SW 1271 (cell line): ENCODE data around the gene BMERB1.
"Not testable (repeated sequence)": the region's sequence is repeated elsewhere in the genome, so short reads cannot be mapped to it uniquely, and the experiment has no call there.

ENCODE experiments used
- DNase-seq, 2 experiments: peaks; one replicate each; lab custom pipeline; 2025; lab: John Stamatoyannopoulos, UW

BMERB1 gene

GRCh38 chr16:15434425-15435215 is at the start of gene BMERB1:
BMERB1 (plus strand) TSS chr16:15434588; CDS start chr16:15434654, 66 bp downstream.
- DNase-seq, result peak in 1 of 2 experiments; percentile 21

GRCh38 chr16:15388060-15388459 is 46.3 kb upstream of the BMERB1 start:
- DNase-seq, result not testable (repeated sequence)

- not testable (repeated sequence) for DNase-seq
These were observed 44.5 kb upstream of the BMERB1 start for GRCh38 chr16:15389916-15390315.

GRCh38 chr16:15393025-15393424 is 41.4 kb upstream of the BMERB1 start:
- not testable (repeated sequence) for DNase-seq

- peak in 1 of 2 experiments; percentile 9 for DNase-seq
These were observed 38.5 kb upstream of the BMERB1 start, which contains the start of gene MPV17L for GRCh38 chr16:15395631-15396508. MPV17L (plus strand) TSS chr16:15395754; CDS start chr16:15395898, 144 bp downstream.

- not testable (repeated sequence) for DNase-seq
These were observed 37.9 kb upstream of the BMERB1 start for GRCh38 chr16:15396509-15396829.

GRCh38 chr16:15396948-15397594 is 37.3 kb upstream of the BMERB1 start:
- DNase-seq, result no peak

- no peak for DNase-seq
These were observed 35.6 kb upstream of the BMERB1 start for GRCh38 chr16:15398618-15399316.

GRCh38 chr16:15399317-15399716 is 35.1 kb upstream of the BMERB1 start:
- DNase-seq, result no peak

GRCh38 chr16:15400314-15400713 is 34.1 kb upstream of the BMERB1 start:
- DNase-seq, result not testable (repeated sequence)

GRCh38 chr16:15401972-15402371 is 32.4 kb upstream of the BMERB1 start:
- no peak for DNase-seq

DNA sequence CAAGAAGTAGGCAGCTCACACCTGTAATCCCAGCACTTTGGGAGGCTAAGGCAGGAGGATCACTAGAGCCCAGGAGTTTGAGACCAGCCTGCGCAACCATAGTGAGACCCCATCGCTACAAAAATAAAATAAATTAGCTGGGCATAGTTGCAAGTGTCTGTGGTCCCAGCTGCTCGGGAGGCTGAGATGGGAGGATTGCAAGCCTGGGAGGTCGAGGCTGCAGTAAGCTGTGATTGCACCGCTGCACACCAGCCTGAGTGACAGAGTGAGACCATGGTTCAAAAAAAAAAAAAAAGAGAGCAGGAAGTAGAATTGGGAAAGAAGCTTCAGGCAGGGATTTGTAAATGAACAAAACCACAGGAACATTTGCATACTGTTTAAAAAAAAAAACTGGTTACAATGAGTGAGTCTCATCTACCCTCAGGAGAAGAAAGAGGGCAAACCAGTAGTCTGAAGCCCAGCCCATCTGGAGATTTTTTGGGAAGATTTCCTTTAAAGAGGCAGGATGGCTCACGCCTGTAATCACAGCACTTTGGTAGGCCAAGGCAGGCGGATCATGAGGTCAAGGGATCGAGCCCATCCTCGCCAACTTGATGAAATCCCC is 30.9 kb upstream of the BMERB1 start:
- no peak for DNase-seq

- DNase-seq, result not testable (repeated sequence)
These were observed 30.3 kb upstream of the BMERB1 start for GRCh38 chr16:15404091-15404490.

DNA sequence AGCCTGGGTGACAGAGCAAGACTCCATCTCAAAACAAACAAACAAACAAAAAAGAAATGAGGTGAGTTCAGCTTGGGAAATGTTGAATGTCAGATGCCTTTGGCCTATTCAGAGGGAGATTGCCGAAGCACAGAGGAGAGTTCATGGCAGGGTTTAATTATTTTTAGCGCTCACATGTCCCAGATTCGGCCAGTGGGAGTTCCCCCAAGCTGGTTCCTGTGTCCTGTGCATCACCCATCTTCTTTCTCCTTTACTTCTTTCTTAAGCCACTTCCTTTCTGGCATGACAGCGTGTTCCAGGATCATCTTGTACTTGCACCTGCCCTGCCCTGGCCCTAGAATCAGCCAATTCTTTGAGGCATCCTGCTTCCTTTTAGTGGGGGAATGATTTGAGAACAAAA is 29.6 kb upstream of the BMERB1 start:
- DNase-seq, result no peak

DNA sequence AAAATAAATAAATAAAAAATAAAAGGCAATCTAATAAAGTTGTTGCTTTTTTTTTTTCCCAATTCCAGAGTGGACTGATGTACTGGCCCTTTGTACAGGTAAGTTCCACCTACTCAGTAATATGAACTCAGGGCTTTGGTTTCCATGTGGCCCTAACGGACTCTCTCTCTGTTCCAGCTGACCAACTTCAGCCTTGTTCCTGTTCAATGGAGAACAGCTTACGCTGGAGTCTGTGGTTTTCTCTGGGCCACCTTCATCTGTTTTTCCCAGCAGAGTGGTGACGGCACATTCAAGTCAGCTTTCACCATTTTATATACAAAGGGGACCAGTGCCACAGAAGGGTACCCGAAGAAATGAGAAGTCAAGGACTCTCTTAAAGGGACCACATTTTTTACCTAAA is 26.6 kb upstream of the BMERB1 start:
- not testable (repeated sequence) for DNase-seq

DNA sequence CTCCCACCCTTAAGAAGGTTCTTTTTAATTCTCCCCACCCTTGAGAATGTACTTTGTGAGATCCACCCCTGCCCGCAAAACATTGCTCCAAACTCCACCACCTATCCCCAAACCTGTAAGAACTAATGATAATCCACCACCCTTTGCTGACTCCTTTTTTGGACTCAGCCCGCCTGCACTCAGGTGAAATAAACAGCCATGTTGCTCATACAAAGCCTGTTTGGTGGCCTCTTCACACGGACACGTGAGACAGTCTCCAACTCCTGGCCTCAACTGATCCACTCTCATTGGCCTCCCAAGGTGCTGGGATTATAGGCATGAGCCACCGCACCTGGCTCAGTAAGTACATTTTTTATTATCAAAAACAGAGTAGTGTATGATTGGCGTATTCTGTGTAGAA is 24.9 kb upstream of the BMERB1 start:
- not testable (repeated sequence) for DNase-seq

GRCh38 chr16:15415511-15415985 is 18.8 kb upstream of the BMERB1 start:
- DNase-seq, result no peak

DNA sequence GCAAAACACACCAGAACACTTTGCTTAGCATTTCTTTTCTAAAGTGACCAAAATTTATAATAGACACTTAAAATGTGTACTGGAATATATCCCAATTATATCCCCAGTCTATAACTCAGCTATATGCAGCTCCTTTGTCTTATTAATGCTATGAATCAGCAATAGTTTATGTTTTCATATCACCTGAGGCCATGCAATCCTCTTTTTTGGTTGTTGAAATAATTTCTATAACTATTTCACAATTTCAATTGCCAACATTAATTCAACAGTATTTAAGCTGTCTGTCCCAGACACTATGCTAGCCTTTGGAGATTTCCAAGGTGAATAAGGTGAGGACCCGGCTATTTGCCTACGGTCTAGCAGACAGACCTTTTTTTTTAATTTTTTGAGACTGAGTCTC is 17.2 kb upstream of the BMERB1 start:
- DNase-seq, result no peak

DNA sequence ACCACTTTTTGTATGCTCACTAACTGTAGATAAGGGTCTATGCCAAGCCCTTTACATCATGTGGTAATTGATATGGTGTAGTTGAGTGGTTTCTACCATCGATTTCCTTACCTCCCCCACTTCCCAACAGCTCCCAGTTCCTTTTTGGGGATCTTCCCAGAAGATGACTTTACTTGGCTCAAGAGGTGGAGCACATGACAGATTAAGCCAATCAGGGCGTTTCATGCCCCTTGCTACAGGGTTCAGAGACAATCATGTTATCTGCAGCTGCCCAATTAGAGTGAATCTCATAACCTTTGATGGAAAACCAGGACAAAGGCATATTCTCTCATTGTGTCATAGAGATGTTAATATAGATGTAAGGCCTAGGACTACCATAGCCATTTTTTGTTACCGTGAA is 16.2 kb upstream of the BMERB1 start:
- DNase-seq, result no peak

DNA sequence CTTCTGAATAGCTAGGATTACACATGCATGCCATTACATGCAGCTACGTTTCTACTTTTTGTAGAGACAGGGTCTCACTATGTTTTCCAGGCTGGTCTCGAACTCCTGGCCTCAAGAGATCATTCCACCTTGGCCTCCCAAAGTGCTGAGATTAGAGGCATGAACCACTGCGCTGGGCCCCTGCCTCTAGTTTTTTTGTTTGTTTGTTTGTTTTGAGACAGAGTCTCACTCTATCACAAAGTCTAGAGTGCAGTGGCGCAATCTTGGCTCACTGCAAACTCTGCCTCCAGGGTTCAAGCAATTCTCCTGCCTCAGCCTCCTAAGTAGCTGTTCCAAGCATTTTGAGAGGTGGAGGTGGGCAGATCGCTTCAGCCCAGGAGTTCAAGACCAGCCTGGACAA is 12.7 kb upstream of the BMERB1 start:
- DNase-seq, result not testable (repeated sequence)

- DNase-seq, result no peak
These were observed 12.2 kb upstream of the BMERB1 start for GRCh38 chr16:15422222-15422621.
